GM18499 (cell line): Measurements from ENCODE around the gene HS6ST3.

Source experiments
- ATAC-seq: cut with Tn5 transposase; IDR thresholded peaks from one replicate; pipeline ENCODE4 v1.9.1; 2021; ENCODE audit warnings: moderate number of reproducible peaks; ENCODE audit not compliant: insufficient read depth, unreplicated experiment

HS6ST3 gene

DNA sequence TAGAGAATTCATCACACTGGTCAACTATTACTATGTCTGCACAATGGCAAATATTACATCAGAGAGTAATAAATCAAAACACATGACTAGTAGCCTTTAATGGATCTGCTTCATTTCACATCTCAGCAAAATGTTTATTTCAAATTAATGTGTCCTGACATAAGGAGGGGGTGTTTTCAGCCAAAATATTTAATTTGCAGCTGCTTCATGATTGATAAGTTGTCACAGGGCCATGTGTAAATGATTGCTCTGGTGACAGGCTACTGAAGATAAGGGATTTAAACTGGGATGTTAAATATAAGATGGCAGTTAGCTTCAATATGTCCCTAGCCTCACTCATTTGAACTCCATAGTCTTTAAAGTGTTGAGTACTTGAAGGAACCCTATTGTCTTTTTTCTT lies 601.1 kb downstream of the HS6ST3 start:
- no peak for ATAC-seq

DNA sequence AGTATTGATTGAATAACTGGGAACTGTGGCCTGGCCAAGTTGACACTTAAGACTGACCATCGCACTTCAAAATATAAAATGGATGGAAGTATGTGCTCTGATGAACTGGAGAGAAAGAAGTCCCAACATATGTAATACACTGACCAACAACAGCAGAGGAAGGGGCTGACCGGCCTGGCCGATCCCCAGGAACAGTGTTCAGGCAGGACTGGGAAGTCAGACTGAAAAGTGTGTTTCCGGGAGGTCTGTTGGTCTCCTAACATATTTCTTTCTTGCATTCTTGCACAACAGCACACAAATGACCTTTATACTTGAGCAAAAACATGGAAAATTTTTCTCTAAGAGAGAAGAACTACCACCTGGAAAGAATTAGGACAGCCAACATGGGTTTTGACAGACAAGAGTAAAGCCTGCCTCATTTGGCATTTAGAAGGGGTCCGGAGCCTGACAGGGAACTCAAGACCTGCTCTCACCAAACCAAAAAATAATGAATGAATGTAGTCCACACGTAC lies 606.5 kb downstream of the HS6ST3 start:
- ATAC-seq: no peak

DNA sequence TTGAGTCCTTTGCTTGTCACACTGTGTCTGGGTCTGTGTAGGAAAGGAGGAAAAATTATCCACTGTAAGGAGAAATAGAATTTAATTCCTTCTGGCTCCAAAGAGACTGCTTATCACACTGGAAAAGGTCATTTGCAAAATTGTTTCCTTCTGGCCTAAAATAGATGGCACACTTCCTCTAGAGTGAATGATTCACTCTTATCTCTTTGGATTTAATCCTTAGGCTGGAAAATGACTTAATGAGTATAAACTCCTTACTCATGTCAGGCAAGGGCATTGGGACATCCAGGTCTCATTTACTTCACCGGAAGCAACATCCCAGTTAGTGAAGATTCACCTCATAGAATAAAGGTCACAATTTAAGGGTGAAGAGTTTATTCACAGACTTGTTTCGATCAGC lies 610.8 kb downstream of the HS6ST3 start:
- ATAC-seq: no peak

DNA sequence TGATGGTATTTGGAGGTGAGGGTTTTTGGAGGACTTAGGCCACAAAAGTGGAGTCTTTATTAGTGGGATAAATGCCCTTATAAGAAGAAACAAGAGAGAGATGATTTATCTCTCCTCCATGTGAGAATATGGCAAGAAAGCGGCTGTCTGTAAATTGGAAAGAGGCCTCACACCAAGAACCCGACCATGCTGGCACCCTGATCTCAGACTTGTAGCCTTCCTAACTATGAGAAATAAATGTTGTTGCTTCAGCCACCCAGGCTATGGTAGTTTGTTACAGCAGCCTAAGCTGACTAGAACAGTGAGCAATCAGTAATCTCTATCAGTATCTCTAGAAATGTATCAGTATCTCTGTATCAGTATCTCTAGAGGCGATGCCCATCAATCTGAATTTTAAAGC lies 617.2 kb downstream of the HS6ST3 start:
- ATAC-seq: no peak

DNA sequence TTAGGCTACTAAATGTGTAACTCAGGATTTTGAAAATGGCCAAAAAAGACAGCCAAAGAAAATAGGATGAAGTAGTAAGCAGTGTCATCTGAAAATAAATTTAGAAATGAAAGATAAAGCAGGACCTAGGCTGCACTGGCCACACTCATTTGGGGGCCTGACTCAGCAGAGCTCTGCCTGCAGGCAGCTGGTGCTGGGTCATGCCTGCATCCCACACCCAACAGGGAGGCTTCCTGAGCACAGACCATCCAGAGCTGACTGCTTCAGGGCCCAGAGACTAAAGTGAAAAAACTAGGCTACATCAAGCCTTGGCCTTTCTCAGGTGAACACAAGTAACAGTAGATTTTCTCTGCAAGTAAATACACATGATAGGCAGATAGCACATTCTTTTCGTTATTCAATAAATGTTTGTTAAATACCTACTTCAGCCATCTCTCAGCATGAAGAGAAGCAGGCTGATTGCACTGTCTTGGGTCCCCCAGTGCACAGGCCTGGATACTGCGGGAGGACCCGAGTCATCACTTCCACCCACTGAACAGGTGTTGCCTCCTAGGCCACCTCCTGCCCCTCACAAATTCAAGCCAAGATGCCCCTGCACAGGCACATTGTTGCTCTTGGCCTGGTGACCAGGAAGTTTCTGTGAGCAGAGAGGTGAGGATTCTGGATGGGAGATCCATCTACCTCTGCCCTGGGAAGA lies 620.4 kb downstream of the HS6ST3 start:
- no peak for ATAC-seq

DNA sequence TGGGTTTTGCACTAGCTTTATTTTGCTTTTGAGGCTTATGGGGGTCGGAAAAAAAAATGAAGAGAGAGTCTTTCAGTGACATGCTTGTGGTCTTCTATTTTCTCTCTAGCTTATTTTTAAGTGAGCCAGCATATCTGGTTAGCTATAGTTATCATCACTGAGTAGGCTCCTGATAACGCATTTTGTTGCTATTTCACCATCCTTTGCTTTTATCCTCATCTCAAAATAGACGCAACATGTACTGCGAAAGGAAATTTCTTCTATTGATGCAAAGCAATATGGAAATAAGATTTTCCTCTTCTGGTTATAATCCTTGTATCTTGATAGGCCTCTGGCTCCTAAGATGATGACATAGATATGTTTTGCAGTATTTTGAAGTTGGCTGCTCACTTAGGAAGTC lies 630.5 kb downstream of the HS6ST3 start:
- no peak for ATAC-seq

DNA sequence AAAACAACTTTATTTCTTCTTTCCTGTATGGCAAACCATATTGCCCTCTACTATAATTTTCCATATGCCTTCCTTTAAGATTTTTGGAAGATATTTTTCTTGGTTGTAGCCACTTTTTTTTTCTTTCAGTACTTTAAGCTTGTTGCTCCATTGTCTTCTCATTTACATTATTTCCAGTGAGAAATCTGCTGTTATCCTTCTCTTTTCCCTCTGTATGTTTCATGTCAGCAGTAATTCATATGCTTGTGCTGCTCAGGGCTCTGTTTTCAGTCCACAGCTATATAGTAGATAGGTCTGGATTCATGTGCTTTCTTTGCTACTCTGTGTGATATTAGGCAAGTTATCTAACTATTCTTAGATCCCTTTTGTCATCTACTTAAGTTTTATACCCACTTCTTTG lies 636.7 kb downstream of the HS6ST3 start:
- ATAC-seq: no peak

DNA sequence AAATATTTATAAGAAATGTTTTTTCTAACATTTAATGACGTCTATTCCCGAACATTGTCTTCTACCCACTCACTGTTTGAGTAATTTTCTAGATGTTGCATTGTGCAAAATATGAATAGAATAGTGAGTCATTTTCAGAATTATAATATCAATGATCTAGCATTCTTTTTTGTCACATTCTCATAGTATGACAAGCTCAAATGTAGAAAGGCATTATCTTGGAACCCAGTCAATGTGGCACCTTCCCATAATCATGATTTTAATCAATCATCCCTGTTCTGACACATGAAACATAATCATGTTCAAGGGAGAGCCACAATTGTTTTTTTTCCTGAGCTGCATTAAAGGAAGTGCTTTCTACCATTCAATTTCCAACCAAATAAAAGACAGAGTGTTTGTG lies 638.6 kb downstream of the HS6ST3 start:
- no peak for ATAC-seq

DNA sequence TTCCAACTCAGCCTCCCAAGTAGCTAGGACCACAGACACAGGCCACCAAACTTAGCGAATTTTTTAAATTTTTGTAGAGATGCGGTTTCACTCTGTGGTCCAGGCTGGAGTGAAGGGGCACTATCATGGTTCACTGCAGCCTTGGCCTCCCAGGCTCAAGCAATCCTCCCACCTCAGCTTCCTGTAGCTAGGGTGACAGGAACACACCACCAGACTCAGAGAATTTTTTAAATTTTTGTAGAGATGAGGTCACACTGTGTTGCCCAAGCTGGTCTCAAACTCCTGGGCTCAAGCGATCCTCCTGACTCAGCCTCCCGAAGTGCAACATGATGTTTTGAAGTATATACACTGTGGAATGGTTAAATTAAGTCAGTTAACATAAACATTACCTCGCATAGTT lies 640.8 kb downstream of the HS6ST3 start:
- no peak for ATAC-seq

DNA sequence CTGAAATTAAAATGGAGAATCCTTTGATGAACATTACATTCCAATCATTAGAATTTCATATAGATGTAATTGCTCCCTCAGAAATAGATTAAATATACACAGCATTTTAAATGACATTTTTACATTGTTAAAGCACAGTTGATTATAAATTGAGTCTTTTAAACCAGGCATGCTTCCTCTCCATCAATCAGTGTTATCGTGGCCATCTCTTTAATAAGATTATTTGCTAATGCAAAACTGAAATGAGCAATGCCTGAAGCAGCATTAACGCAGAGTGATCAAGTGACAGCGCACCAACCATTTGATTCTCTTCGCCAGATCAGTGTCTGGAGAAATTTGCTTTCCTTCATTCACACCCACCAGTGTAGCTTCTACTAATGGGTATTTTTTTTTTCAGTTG lies 644.6 kb downstream of the HS6ST3 start:
- ATAC-seq: no peak

DNA sequence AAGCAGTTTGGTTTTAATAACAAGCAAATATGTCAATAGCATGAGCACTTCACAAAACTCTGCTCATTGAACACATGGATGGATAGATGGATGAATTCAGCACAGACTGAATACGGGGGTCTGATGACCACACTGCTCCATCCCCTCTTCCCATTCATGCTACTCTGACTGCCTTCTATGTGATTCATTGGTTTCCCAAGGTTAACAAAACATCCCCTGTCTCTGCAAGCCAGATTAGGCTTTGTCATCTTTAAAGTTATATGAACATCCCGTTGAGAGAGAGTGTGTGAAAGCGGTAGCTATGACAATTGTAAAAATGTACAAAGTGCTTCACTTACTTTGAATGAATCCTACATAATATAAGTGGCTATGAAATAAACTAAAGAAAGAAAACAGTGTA lies 651.9 kb downstream of the HS6ST3 start:
- ATAC-seq: no peak

DNA sequence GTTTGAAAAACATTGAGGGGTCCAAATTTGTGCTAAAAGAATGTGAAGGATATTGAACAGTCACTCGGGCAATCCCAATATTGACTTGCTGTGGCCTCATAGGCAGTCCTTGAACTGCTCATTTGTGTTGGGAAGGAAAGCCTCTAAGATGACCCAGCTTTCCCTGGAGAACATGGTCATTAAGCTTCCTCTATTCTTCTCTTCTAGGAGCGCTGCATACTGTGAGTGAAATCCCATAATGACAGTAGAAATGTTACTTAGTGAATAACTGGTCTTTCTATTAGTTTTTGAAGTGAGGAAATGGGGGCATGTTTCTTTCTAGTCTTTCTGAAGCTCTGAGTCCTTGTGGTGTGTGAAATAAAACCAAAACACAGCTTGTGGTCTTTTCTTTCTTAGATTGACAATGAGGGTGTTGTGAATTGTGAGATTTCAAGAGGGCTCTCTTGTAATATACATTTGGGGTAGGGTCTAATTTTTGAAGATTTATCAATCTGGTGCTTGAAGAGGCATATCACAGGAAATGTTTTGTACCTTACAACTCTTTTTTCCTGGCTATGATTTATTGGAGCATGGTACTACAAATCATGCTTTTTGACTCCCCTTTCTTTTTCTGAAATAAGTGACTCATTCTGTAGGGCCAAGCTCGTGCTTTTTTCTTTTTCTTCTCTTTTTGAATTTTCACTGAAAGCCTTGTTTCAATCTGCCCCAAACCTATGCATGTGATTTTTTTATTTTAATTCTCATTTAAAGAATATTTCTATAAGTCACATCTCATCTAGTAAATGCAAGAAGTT lies 653.6 kb downstream of the HS6ST3 start:
- ATAC-seq: no peak

DNA sequence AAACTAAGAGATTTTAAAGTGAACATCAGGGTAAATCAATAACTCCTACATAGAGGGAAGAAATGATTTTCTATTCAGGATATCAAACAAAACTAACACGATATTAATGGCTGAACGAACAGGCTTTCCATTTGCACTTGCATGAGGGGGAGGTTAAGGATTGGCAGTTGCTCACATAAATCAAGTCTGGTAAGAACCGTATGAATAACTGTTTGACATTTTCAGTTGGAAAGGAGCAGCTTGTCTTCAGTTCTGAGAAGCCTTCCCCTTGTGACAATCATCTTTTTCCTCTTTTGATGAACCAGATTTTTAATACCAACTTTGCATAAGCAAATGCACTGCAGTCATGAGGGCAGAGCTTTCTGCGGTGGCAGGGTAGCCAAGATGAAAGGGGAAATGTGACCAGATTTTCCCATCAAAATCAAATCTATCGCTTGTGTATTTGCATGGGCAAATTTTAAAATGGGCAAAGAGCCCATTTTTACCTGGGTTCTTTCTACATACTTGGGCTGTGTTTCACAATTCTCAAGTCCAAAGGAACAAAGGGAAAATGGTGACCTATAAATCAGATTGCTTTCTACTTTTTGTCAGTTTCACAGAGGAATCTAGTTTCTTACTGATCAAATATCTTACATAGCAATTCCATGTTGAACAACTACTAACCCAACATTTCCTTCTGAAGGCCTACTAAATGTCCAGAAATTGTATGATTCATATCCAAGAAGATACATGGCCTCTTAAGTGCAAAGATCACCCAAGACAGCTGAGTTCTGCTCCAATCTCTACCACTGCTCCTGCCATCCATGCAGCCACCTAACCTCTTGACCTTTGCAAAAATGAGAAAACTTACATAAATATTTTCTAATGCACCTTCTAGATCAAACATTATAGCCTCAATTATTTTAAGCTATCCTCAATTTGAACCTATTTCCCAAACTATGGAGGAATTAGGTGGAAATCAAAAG lies 654.7 kb downstream of the HS6ST3 start:
- ATAC-seq: no peak

DNA sequence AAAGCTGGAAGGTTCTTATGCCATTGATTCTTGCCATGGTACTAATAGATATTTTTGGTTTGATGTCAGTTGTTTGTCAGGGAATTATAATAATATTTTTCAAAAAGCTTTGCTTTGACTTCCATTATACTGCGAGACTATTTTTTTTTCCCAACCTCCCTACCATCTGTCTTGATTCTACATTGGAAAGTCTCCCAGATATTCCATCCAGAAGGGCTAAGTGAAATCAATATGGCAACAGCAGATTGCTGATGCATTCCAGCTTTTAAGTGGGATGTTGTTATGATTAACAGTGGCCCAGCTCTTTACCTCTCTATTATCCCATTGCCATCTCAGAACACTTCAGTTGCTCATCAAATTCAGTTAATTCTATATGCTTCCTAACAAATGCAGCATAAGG lies 657.0 kb downstream of the HS6ST3 start:
- ATAC-seq: no peak

DNA sequence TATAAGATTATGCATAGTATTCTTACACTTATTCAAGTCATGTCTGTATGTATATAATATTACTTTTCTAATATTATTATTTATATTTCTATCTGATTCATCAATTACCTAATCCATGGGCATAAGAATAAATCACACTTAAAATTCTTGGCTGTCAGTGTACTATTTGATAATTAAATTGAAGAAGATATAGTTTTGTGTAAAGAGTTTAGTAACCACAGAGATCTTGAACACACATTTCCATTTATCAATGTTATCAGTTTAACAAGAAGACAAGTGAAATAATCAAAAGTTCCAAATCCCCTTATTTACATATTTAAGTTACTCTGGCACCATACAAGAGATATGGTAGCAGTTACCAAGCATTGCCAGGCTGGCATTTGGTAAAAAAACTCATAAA lies 659.9 kb downstream of the HS6ST3 start:
- ATAC-seq: no peak

DNA sequence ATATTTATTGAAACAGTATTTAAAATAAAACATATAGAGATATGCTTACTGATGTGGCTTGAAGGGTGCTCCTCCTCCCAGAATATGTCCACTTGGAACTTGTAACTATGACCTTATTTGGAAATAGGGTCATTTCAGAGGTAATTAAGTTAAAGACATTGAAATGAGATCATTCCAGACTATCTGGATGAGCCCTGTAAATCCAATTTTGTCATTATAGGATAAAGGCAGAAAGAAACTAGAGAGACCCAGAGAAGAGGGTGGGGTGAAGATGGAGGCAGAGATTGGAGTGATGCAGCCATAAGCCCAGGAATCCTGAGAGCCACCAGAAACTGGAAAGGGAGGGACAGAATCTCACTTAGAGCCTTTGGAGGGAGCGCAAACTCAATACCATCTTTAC lies 661.2 kb downstream of the HS6ST3 start:
- ATAC-seq: no peak

DNA sequence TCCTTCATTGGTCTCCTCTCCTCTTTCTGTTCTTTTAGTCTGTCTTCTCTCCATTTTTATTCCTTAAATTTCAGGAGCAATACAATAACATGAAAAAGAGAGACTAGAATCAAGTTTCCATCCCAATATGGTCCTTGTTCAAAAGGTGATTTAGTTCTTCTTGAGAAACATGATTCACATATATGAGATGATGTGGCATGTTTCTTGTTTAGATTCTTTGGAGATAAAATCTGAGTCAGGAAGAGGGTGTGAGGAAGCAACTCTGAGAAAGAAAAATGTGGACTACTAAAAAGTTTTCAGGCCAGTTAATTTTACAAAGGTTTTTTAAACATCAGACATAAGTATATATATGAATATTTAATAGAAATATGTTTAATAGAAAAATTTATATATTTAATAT lies 673.0 kb downstream of the HS6ST3 start:
- ATAC-seq: no peak

DNA sequence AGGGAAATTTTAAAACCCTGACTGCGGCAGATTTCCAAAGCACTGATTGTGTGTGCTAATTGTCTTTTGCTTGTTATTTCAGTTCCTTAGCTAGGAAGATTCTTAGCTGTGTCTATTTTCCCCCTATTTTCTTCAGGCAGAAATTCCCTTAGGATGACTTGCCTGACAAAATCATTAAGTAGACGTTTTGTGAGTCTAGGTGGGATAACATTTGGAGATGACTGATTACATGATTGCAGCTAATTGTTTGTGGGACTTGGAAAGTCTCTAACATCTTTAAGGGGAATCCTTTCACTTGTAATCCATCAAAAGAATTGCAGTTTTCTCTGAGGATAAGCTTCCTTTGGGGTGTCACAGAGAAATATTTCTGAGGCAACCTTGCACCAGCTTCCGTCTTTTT lies 676.4 kb downstream of the HS6ST3 start:
- no peak for ATAC-seq

DNA sequence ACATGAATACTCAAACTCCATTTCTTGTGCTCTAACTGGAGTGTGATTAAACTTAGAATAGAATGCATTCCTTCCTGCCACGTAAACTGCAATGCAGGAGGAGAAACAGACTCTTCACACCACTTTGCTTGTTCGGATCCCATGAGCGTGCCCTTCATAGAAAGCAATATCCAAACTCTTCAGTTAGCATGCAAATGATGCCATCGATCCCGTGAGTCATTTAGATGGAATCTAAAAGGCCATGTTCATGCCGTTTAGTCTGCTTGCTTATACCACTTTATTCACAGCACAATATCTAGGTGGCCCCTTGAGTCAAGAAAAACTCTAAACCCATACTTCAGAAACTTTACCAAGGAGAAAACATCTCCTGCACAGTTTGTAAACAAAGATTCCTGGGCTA lies 678.6 kb downstream of the HS6ST3 start:
- no peak for ATAC-seq

DNA sequence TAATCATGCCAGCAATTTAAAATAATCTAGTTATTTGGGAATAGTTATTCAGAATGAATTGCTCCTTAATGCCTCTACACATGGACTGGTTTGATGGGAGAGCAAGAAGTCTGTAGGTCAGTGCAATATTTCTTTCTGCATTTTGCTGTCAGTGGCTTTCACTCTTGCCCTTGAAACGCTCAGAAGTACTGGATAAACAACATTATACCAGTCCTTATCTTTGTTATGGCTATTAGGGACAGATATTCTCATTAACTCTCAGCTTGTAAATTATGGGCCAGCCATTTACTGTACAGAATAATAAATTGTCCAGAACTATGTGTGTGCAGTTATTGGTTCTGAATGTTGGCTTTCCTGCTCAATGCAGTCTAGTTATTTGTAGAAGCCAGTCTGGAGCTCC lies 680.0 kb downstream of the HS6ST3 start:
- ATAC-seq: no peak
